Measurements from ENCODE around the gene SOX6.

- no peak for TF ChIP-seq CTCF (IDR thresholded peaks at IDR 0.05)
- no peak for TF ChIP-seq POLR2A (IDR thresholded peaks at IDR 0.05)
- TF ChIP-seq EP300 (IDR thresholded peaks at IDR 0.05; ENCODE audit: low read depth) = no peak
These were observed 76.1 kb downstream of the SOX6 start for GRCh38 chr11:16280256-16280682.
